Endothelial cell of umbilical vein (primary cell): Measurements from ENCODE around the gene TNRC6C. TPM values are rescaled to one million over a fixed set of nuclear protein-coding genes. Genes with fewer than 3 reads are reported as not detected.

ENCODE experiments used
- BruUV-seq: library from RNA; stranded (reverse); fragments of 400-500 nt; replicated peaks from 2 replicates; lab custom pipeline; 2021; lab: Mats Ljungman, UMichigan
- CTCF ChIA-PET: fragments of 300-600, 350-600 bp; sonication (Branson Sonifier 250); formaldehyde crosslinking; loops from one replicate; lab custom pipeline; 2021; ENCODE audit warnings: antibody characterized with exemption, inconsistent platforms; lab: Charles Lee
- POLR2A ChIA-PET: fragments of 300-600, 350-600 bp; sonication (Branson Sonifier 250); formaldehyde crosslinking; loops from one replicate; lab custom pipeline; 2021; ENCODE audit warnings: antibody characterized with exemption, inconsistent platforms; lab: Charles Lee
- DNase-seq: peaks from one replicate; pipeline ENCODE4 v3.0.0-alpha.2; 2011; ENCODE audit warnings: low read depth, low spot score
- FAIRE-seq: peaks from 2 replicates; lab custom pipeline; 2011; peaks lifted over from hg19 to GRCh38; lab: Jason Lieb, UNC
- H2AFZ ChIP-seq: 2 replicates; pipeline ENCODE4 v1.6.0; 2012; ENCODE audit warnings: low read depth, low read length, control low read depth, inconsistent platforms
- H3K27ac ChIP-seq: 2 replicates; pipeline ENCODE4 v1.5.1; 2011; ENCODE audit warnings: low read depth, mild to moderate bottlenecking, control low read depth, low read length, moderate library complexity; ENCODE audit not compliant: insufficient read depth
- H3K27me3 ChIP-seq, 2 experiments: 2 replicates each; pipeline versions ENCODE4 v1.6.0 to v1.6.1; 2011; ENCODE audit warnings: low read length in 2 of 2, mixed read lengths in 1 of 2; ENCODE audit not compliant: control insufficient read depth in 2 of 2, insufficient read depth in 2 of 2
- H3K36me3 ChIP-seq, 2 experiments: 2 replicates in 1 of 2; 3 replicates in 1 of 2; pipeline ENCODE4 v1.5.1; 2011; ENCODE audit warnings: low read length in 2 of 2, mild to moderate bottlenecking in 1 of 2, moderate library complexity in 1 of 2; ENCODE audit not compliant: control insufficient read depth in 2 of 2, insufficient read depth in 2 of 2; ENCODE audit errors: extremely low read depth in 1 of 2
- H3K4me1 ChIP-seq: 3 replicates; pipeline ENCODE4 v1.5.1; 2011; ENCODE audit warnings: mild to moderate bottlenecking, low read length; ENCODE audit not compliant: control insufficient read depth, insufficient read depth; ENCODE audit errors: extremely low read depth
- H3K4me2 ChIP-seq: 2 replicates; pipeline ENCODE4 v1.6.1; 2011; ENCODE audit warnings: low read length, control low read depth, mixed read lengths; ENCODE audit not compliant: insufficient read depth
- H3K4me3 ChIP-seq, 3 experiments: fragments of 200-600 bp in 1 of 3; sonication (generic), shearing (Covaris generic) in 1 of 3; replicated peaks in 1 of 3; 2 replicates each; pipeline ENCODE4 v1.5.1; 2011 to 2016; ENCODE audit warnings: control low read depth in 3 of 3, low read length in 3 of 3, mild to moderate bottlenecking in 2 of 3, inconsistent platforms in 1 of 3, low read depth in 1 of 3, moderate library complexity in 1 of 3; ENCODE audit not compliant: insufficient read depth in 1 of 3
- H3K79me2 ChIP-seq: 2 replicates; pipeline ENCODE4 v1.6.0; 2012; ENCODE audit warnings: low read length, inconsistent platforms; ENCODE audit not compliant: control insufficient read depth, insufficient read depth
- H3K9ac ChIP-seq: replicated peaks from 2 replicates; pipeline ENCODE3; 2011; ENCODE audit warnings: low read length, control low read depth; ENCODE audit not compliant: insufficient read depth; ENCODE audit errors: extremely low read depth
- H3K9me1 ChIP-seq: replicated peaks from 3 replicates; pipeline ENCODE4 v1.6.0; 2011; ENCODE audit warnings: mild to moderate bottlenecking, low read length; ENCODE audit not compliant: control insufficient read depth, insufficient read depth; ENCODE audit errors: extremely low read depth
- H3K9me3 ChIP-seq: replicated peaks from 2 replicates; pipeline ENCODE4 v1.5.1; 2012; ENCODE audit warnings: low read length, inconsistent platforms; ENCODE audit not compliant: control insufficient read depth, insufficient read depth
- H4K20me1 ChIP-seq: replicated peaks from 2 replicates; pipeline ENCODE3; 2011; ENCODE audit warnings: mild to moderate bottlenecking, low read length; ENCODE audit not compliant: control insufficient read depth, insufficient read depth; ENCODE audit errors: extremely low read depth
- CTCF ChIP-seq, 2 donors: IDR thresholded peaks; 1 replicate in 1 of 2; 2 replicates in 1 of 2; pipeline ENCODE4 v1.5.1; 2011; ENCODE audit warnings: low read length in 2 of 2, mild to moderate bottlenecking in 2 of 2, moderate library complexity in 2 of 2, control low read depth in 1 of 2, inconsistent platforms in 1 of 2, low read depth in 1 of 2; ENCODE audit not compliant: insufficient read depth in 1 of 2; ENCODE audit errors: extremely low read depth in 1 of 2
- EZH2 ChIP-seq: IDR thresholded peaks from 2 replicates; pipeline ENCODE4 v1.6.1; 2012; ENCODE audit warnings: borderline replicate concordance, low read depth, mild to moderate bottlenecking, moderate library complexity, low read length, inconsistent platforms; ENCODE audit not compliant: severe bottlenecking
- FOS ChIP-seq: IDR thresholded peaks from 2 replicates; pipeline ENCODE4 v1.6.1; 2011; ENCODE audit warnings: mild to moderate bottlenecking, low read length, moderate library complexity, borderline replicate concordance; ENCODE audit not compliant: insufficient read depth
- GATA2 ChIP-seq: IDR thresholded peaks from 2 replicates; pipeline ENCODE4 v1.7.0; 2011; ENCODE audit warnings: low read depth, mild to moderate bottlenecking, moderate library complexity, mixed read lengths, low read length; ENCODE audit not compliant: insufficient read length, insufficient read depth
- JUN ChIP-seq: IDR thresholded peaks from 2 replicates; pipeline ENCODE4 v1.6.1; 2011; ENCODE audit warnings: borderline replicate concordance, low read depth; ENCODE audit not compliant: insufficient read length, insufficient read depth
- MAX ChIP-seq: IDR thresholded peaks from 2 replicates; pipeline ENCODE4 v1.6.1; 2011; ENCODE audit not compliant: insufficient read depth, insufficient read length
- MYC ChIP-seq: IDR thresholded peaks from one replicate; pipeline ENCODE4 v1.6.1; 2011; ENCODE audit warnings: mild to moderate bottlenecking, low read depth, low read length
- POLR2A ChIP-seq: IDR thresholded peaks from 2 replicates; pipeline ENCODE4 v1.6.1; 2012; ENCODE audit warnings: low read depth, mild to moderate bottlenecking, control low read depth, low read length
- POLR2AphosphoS5 ChIP-seq: IDR thresholded peaks from 2 replicates; pipeline ENCODE4 v1.6.1; 2012; ENCODE audit warnings: low read depth, mild to moderate bottlenecking, control low read depth, low read length, moderate library complexity; ENCODE audit not compliant: insufficient read depth
- dilution Hi-C: fragments of 300-500 bp; cut with MboI; formaldehyde crosslinking; loops from one replicate; pipeline ENCODE4 v1.15.0; 2019; ENCODE audit warnings: low sequenced_read_pairs; ENCODE audit not compliant: extremely low pct_ligation_motif_present
- intact Hi-C: fragments of 100-400 bp; cut with micrococcal nuclease; formaldehyde crosslinking; loops from one replicate; pipeline ENCODE4 v1.10.0; 2022
- polyA plus RNA-seq, 4 experiments: library from polyadenylated mRNA; depleted of rRNA in 3 of 4; stranded (reverse) in 3 of 4; unstranded in 1 of 4; fragments of >200 nt; gene quantifications; 2 replicates each; pipeline versions ENCODE4 v1.2.1 to v1.2.3, GENCODE V29; 2011 to 2012; ENCODE audit warnings: missing spikeins in 1 of 4
- total RNA-seq: library from RNA; stranded (reverse); gene quantifications from 2 replicates; pipeline ENCODE4 v1.2.3, GENCODE V29; 2021

The TNRC6C gene
- total and polyA plus RNA-seq, 2 donors (not counting 3 experiments of a cell fraction or from before 2014, with no cell fraction given): 2.1 to 17.5 TPM

- Histone ChIP-seq H3K79me2 (no peaks in the 10 kb centered on the region), H2AFZ (no peak overlapping the region), H3K4me3 (no peak overlapping the region), H3K27ac (no peak overlapping the region), H3K9me3 (no peaks in the 10 kb centered on the region), H3K36me3 (no peaks in the 10 kb centered on the region), H3K4me2 (no peak overlapping the region), H3K9me1 (no peaks in the 10 kb centered on the region), H3K9ac (no peak overlapping the region), H4K20me1 (no peaks in the 10 kb centered on the region), H3K27me3 (no peaks in the 10 kb centered on the region), H3K4me1 (no peaks in the 10 kb centered on the region)
- BruUV-seq: no TSS peak
- dilution Hi-C loops (no loop called here), intact Hi-C loops (loop anchor here (1.0 kb wide), 5 partner anchors 14 to 472 kb away; no protein-coding TSS in a partner anchor)
- TF ChIP-seq POLR2AphosphoS5: no peak
- TF ChIP-seq CTCF (IDR thresholded peaks at IDR 0.05; ENCODE audit: extremely low read depth in 1 of 2, insufficient read depth in 1 of 2, low read depth in 1 of 2, low read length in 2 of 2): peak; percentile 54 to 66
- FAIRE-seq (peak; percentile 88), DNase-seq (peak; percentile 74)
- ChIA-PET POLR2A (interaction anchor here (4.2 kb wide), 1 partner anchor 56 kb away, joined by 25 read pairs; the partner anchor contains the start of gene TNRC6C), CTCF (interaction anchor here (0.6 to 4.6 kb wide), 54 partner anchors 9 to 947 kb away, joined by 3 to 98 read pairs (median 4); partner anchors contain the start of gene TNRC6C)
These were observed 55.4 kb downstream of the TNRC6C start for GRCh38 chr17:78013683-78014467.

GRCh38 chr17:78014646-78015045 lies 56.1 kb downstream of the TNRC6C start:
- H3K9me3 ChIP-seq: no peaks in the 10 kb centered on the region
- H3K27me3 ChIP-seq: no peaks in the 10 kb centered on the region
- dilution Hi-C loops: no loop called here
- H2AFZ ChIP-seq: no peak overlapping the region
- H3K4me2 ChIP-seq: no peak overlapping the region
- CTCF ChIA-PET: interaction anchor here (0.6 to 4.6 kb wide), 30 partner anchors 8 to 614 kb away, joined by 3 to 98 read pairs (median 7); partner anchors contain the start of gene TNRC6C
- FAIRE-seq (no peak), DNase-seq (no peak)
- no peaks in the 10 kb centered on the region for H3K9me1 ChIP-seq
- BruUV-seq: no TSS peak
- H3K79me2 ChIP-seq: no peaks in the 10 kb centered on the region
- H3K4me3 ChIP-seq: no peak overlapping the region
- intact Hi-C loops: loop anchor here (1.0 to 5.0 kb wide), 5 partner anchors 54 to 472 kb away; no protein-coding TSS in a partner anchor
- H3K9ac ChIP-seq: no peak overlapping the region
- no peaks in the 10 kb centered on the region for H4K20me1 ChIP-seq
- POLR2A ChIA-PET: interaction anchor here (4.2 kb wide), 1 partner anchor 56 kb away, joined by 25 read pairs; the partner anchor contains the start of gene TNRC6C
- H3K36me3 ChIP-seq: no peaks in the 10 kb centered on the region
- H3K27ac ChIP-seq: no peak overlapping the region
- H3K4me1 ChIP-seq: no peaks in the 10 kb centered on the region
- TF ChIP-seq EZH2 (no peak), CTCF (IDR thresholded peaks at IDR 0.05; ENCODE audit: extremely low read depth in 1 of 2, insufficient read depth in 1 of 2, low read depth in 1 of 2, low read length in 2 of 2) (no peak), GATA2 (no peak), POLR2AphosphoS5 (no peak), JUN (no peak), POLR2A (no peak), FOS (no peak), MAX (no peak), MYC (no peak)
